HG02840 (cell line): ENCODE results near the gene RAI14.
A peak's percentile ranks its signal among the peaks of the same experiment; 100 is the strongest.

Experiments
- ATAC-seq: cut with Tn5 transposase; IDR thresholded peaks from one replicate; pipeline ENCODE4 v1.9.1; 2021; ENCODE audit warnings: mild to moderate bottlenecking, moderate library complexity, moderate number of reproducible peaks; ENCODE audit not compliant: unreplicated experiment, low FRiP score

Gene RAI14

DNA sequence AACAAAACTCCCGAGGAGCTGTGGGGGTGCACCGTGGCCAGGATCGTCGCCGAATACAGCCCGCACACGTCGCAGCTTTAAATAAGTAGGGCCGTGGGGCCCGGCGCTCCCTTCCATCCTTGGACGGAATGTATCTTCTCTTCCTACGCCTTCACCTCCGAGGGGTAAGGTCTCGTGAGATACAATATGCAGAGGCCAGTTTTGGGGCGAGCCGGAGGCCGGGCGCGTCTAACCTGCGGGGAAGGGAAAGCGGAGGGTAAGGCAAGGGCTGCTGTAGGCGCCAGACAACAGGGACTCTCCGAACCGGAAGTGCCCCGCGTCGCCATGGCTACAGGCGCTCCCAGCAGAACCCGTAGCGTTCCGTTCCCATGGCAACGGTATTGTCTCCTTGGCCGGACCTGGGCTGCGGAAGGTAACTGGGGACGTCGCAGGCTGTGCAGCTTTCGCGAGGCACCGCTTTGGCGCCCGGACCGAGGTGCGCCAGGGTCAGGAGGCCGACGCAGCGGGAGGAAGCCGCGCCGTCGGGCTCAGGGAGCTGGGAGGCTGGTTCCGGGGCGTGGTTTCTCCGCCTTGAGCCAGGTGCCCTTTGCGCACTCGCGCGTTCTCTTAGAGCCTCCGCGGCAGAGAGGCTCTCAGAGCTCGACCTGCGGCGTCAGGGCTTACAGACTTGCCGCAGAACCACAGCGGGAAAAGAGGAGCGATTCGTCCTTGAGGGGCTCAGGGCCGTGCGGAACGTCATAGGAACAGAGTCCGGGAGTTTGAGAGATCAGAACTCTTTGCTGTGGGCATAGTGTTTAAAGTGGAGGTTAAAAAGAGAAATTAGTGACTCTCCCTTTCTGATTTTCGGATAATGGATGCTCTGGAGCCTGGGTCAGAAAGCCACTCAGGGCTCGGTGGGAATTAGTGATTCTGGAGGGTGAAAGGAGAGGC is 182.9 kb downstream of the RAI14 start, which contains the start of gene TTC23L:
Gene TTC23L, plus strand, starts transcription at position 380 of the 930 bp plus-strand sequence. CDS start 1,508 bp downstream, outside the sequence.
- peak; percentile 98 for ATAC-seq

- no peak for ATAC-seq
Measured at GRCh38 chr5:34841816-34842215, 185.7 kb downstream of the RAI14 start.

GRCh38 chr5:34842554-34842953 is 186.4 kb downstream of the RAI14 start:
- ATAC-seq: no peak

- no peak for ATAC-seq
Measured at GRCh38 chr5:34843497-34843896, 187.4 kb downstream of the RAI14 start.

DNA sequence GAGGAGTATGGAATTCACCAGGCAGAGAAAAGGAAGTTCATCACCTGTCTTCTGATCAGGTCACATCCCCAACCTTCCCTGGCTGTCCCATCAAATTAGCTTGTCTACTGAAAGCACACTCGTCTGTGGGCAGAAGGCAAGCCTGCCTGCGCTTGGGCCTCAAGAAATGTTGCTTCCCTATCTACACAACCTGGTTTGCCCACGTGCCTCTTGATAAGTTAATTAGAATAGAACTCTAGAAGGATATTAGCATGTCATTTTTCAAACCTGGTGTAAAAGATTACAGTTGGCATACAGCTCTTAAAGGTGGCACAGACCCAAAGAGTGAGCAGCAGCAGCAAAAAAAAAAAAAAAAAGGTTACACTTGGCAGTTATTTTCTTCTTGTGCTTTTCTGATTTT is 188.0 kb downstream of the RAI14 start:
- ATAC-seq: no peak

DNA sequence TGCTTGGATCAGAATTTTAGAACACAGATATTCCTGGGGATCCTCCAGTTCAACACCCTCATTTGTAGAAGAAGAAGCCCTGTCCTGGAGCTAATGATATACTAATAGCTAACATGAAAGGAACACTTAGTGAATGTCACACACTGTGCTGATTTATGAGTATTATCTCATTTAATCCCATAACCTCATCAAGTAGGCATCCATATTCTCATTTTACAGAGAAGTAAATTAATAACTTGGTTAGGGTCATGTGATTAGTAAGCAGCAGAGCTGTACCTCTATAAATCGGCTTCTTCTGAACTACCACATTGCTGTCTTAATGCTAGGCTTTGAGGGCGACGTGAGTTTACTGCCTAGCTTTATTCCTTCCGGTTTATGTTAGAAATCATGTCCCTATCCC is 188.9 kb downstream of the RAI14 start:
- no peak for ATAC-seq

DNA sequence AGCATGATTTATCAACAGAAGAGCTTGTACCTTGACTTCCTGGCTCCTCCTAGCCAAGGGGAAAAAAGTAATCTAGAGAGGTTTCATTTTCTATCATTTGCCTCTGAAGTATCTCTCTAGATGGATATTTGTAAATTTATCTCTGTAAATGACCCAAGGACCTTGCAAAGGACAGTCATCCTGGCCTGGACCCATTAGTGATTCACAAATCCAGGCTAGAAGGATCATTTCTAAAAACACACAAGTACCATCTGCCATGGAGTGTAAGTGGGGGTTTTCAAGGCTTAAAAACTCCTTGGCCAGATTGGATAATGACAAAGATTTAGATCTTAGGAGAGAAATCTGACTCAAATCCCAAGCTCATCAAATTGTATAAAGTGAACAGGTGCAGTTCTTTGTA is 190.9 kb downstream of the RAI14 start:
- ATAC-seq: no peak

- no peak for ATAC-seq
Measured at GRCh38 chr5:34847552-34847951, 191.4 kb downstream of the RAI14 start.

DNA sequence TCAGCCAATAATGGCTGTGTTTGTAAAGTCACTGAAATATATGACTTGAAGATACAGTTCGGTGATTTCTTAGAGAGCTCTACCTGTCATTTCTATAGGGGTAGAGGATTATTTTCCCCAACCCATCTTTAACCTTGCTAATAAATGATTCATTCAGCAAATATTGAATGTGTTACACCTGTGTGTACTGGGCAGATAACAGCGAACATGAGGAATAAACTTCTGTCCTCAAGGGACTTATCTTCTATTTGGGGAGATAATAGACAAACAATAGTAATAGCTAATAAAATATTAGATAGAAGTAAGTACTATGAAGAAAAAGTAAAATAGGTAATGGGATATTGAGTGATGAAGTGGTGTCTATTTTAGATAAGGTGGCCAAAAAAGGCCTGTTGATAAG is 192.1 kb downstream of the RAI14 start:
- no peak for ATAC-seq

- no peak for ATAC-seq
Measured at GRCh38 chr5:34849253-34849652, 193.1 kb downstream of the RAI14 start.

DNA sequence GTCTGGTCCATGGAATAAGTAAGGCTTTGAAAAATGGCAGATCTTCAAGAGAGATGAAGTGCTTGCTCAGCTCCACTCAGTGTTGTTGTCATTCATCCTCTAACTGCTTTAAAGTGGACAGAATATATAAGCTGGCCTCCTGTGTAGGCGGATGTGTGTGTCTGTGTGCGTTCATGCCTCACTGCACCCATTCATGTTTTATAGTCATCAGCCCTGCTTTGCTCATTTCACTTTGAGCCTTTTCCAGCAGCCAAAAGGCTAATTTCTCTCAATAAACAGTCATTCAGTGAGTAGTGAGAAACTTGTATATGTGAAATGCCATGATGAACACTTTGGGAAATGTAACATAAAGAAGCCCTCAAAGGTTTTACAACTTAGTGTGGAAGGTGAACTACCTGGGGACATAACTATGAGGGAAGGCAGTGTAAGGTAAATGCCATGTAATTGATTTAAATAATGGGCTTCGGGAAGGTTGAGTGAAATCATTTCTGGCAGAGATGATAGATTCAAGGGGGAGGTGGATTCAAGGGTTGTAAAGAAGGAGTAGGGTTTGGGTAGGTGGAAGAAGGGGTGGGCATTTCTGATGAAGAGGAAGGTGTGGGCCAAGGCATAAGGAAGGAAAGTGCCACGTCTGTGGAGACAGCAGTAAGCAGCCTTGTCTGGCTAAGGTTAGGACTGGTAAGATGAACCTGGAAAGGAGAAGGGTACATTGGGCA is 198.5 kb downstream of the RAI14 start:
- peak; percentile 98 for ATAC-seq

DNA sequence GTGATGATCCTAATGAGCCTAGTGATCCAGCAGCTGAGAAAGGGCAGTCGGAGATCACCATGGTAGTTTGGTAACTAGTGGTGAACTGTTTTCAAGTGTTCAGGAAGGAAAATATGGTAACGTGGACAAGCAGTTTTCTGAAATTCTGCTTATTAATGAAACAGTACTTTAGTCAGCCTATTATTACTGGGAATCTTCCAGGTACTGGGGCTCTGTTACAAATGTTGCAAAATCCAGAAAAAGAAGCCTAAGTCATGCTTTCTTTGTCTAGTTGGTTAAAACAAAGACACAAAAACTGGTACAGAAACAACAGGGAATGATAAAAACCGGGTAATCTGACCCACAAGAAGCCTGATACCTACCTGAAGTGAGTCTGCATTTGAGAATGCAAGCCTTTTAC is 201.0 kb downstream of the RAI14 start:
- ATAC-seq: no peak

DNA sequence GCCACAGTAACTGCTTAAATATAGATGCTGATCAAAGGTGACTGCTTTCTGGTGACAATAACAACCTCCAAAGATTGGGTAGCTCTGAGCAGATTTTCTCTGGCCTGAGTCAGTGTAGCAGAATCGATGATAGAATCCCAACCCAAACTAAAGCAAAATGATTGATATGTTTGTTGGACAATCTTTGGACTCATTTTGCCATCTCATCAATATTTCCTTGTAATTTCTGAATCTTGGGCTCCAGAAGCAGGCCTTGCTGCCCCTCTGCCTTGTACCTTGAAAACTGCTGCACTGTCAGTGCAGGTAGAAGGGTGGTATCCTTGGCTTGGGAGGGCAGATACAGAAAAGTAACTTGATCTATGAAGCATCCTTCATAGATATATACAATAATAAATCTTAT is 201.8 kb downstream of the RAI14 start:
- ATAC-seq: no peak

- no peak for ATAC-seq
Measured at GRCh38 chr5:34858790-34859189, 202.7 kb downstream of the RAI14 start.

DNA sequence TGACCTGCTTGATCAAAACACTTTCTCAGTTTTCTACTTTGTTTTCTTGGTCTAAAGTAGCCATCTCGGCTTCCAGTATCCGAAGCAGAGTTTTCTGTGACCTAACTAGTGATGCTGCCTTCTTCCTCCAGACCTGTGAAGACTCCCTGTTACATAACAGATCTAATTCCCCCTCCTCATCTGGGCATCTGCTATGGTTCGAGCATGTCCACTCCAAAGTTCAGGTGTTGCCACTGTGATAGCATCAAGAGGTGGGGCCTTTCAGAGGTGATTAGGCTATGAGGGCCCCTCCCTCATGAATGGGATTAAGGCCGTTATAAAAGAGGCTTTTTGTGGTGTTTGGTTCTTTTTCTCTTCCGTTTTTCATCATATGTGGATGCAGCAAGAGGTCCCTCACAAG is 203.1 kb downstream of the RAI14 start:
- no peak for ATAC-seq

GRCh38 chr5:34863946-34864345 is 207.8 kb downstream of the RAI14 start:
- ATAC-seq: no peak

DNA sequence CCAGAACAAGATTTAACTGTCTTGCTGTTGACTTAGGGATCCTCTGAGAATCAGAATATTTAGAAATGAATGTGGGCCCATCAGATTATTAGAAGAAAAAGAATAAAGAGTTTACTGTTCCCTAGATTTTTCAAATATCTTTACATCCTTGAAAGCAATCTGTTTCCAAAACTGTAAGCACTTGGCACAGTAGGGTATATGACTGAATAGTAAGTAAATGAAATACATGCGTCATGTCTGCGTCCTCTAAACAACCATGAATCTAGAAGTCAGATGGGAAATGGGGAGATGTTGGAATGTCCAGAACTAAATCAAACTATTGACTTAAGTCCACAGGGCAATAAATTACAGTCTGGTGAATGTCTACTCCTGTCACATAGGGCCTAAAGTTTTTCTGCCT is 209.0 kb downstream of the RAI14 start:
- ATAC-seq: no peak

DNA sequence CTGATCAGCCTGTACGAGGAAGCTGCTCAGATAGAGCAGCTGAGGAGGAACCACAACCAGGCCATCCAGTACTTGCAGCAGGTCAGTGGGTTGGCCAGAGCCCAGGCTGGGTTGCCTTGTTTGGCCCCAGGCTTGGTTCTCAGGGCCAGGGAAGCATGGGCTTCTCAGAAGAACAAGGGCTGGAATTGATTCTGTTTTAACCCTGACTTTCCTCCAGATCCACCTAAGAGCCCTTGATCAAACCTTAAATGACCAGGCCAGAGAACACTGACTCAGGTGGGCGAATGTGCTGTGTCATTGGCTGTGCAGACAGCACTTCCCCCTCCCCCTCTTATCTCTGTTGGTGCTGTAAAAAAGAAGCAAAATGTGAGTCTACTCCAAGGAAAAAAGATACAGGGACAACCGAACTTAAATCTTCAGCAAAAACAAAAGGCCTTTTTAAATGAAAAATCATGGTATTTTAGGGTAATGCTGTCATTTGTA is 210.9 kb downstream of the RAI14 start:
- no peak for ATAC-seq

GRCh38 chr5:34867660-34868059 is 211.5 kb downstream of the RAI14 start:
- no peak for ATAC-seq

DNA sequence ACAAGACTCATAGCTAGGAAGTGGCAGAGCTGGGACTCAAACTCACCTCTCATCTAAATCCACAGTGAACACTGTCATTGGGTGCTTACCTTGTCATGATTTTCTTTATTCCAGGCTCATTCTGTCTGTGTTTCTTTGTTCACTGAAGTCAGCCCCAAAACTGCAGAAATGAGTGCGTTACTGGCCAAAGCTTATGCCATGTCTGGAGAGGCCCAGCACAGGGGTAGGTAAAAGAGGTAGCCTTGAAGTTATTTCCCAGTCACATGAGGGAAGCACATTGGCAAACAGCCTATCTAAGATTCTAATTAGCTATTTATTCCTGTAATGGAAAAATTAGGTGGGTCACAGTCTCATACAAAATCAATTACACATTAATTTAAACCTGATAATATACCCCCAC is 212.7 kb downstream of the RAI14 start:
- no peak for ATAC-seq

DNA sequence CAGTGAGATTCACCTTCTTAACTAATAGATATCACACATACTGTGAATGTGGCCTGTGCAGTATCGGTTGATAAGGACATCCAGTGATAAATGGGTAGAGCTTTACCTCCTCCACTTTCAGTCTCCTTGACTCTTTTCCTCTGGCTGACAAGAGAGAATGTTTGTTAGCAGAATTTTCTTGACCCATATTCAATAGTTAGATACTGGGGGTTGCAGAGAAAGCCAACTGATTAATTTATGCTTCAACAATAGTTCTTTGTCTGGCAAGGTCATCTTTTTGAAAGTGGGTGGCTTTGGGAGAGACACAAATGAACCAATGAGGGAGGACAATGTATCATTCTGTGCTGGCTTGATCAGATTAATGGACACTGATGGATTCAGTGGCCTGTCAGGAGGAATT is 213.1 kb downstream of the RAI14 start:
- no peak for ATAC-seq
